Thyroid gland (tissue), 4 donors: ENCODE measurements around the gene LOXL1. TPM values are rescaled to one million over a fixed set of nuclear protein-coding genes. Genes with fewer than 3 reads are reported as not detected.

Experiments used
- DNase-seq, 2 donors: peaks; one replicate each; pipeline ENCODE4 v3.0.0-alpha.2; 2019
- H3K27ac ChIP-seq, 3 donors: fragments of 200-600 bp; sonication (generic); 1 replicate in 2 of 3; 2 replicates in 1 of 3; pipeline ENCODE4 v1.5.1; 2016 to 2019; ENCODE audit warnings: mild to moderate bottlenecking in 1 of 3, moderate library complexity in 1 of 3
- H3K27me3 ChIP-seq: fragments of 200-600 bp; sonication (generic); one replicate; pipeline ENCODE4 v1.5.1; 2019
- H3K36me3 ChIP-seq, 2 donors: fragments of 200-600 bp; sonication (generic); one replicate each; pipeline ENCODE4 v1.5.1; 2016 to 2019
- H3K4me1 ChIP-seq, 2 donors: fragments of 200-600 bp; sonication (generic); one replicate each; pipeline ENCODE4 v1.5.1; 2017 to 2019
- H3K4me3 ChIP-seq, 3 donors: fragments of 200-600 bp; sonication (generic); replicated peaks in 1 of 3; 1 replicate in 2 of 3; 2 replicates in 1 of 3; pipeline ENCODE4 v1.5.1; 2016; ENCODE audit warnings: mild to moderate bottlenecking in 1 of 3
- H3K9me3 ChIP-seq: fragments of 200-600 bp; sonication (generic); one replicate; pipeline ENCODE4 v1.5.1; 2017
- POLR2A ChIP-seq, 2 donors: fragments of 450-650 bp; IDR thresholded peaks; one replicate each; pipeline ENCODE4 v1.6.1; 2017; ENCODE audit warnings: antibody characterized with exemption in 2 of 2, mild to moderate bottlenecking in 2 of 2, moderate library complexity in 1 of 2
- WGBS, 2 donors: methylation state at CpG; one replicate each; pipeline ENCODE4 v1.1.5; 2017; 5-methylcytosine and 5-hydroxymethylcytosine counted together
- intact Hi-C: fragments of 100-400 bp; cut with DNase I; formaldehyde crosslinking; loops from one replicate; pipeline ENCODE4 v1.15.1; 2023
- total RNA-seq, 4 donors: library from RNA; depleted of rRNA; stranded (reverse); fragments of >200 nt; gene quantifications; one replicate each; pipeline ENCODE4 v1.2.3, GENCODE V29; 2016
- TF ChIP-seq, protein P1 (sequence below), 6 experiments: fragments of 200-600 bp in 3 of 6; fragments of 450-650 bp in 3 of 6; sonication (generic) in 3 of 6; IDR thresholded peaks; one replicate each; pipeline ENCODE4 v1.5.1; 2016 to 2019; ENCODE audit warnings: antibody characterized with exemption in 6 of 6, mild to moderate bottlenecking in 2 of 6, inconsistent platforms in 1 of 6, moderate library complexity in 1 of 6

Gene LOXL1
- total RNA-seq, 4 donors from 2014 or later = 9.9 to 15.2 (median 12.0) TPM

DNA sequence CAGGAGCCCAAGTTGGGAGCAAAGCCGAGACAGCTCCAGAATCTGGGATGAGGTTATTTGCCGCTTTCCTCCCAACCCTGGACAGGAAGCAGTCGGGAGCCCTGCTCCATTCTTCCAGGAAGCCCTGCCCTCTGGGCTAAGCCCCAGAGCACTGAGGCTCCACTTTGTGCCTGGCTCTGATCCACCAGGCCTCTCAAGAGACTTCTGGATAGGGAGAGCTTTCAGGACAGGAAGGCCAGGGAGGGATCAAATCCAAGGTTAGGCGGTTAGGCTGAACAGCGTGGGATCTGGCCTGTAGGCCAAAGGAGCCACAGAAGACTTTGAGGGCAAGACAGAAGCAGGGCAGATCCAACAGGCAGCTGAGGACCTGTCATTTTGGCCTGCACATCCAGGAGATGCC, 65.0 kb downstream of the LOXL1 start:
- no peaks in the 10 kb centered on the region for H3K36me3 ChIP-seq
- peak overlapping the region; percentile 42 to 62 (median 58) for H3K4me3 ChIP-seq
- H3K27ac ChIP-seq = peak overlapping the region; percentile 68 to 85 (median 83)
- intact Hi-C loops = no loop called here
- H3K4me1 ChIP-seq = peaks cover 30 to 78% of the 10 kb centered on the region in 2 donors
- H3K9me3 ChIP-seq = no peaks in the 10 kb centered on the region
- TF ChIP-seq, protein P1, sequence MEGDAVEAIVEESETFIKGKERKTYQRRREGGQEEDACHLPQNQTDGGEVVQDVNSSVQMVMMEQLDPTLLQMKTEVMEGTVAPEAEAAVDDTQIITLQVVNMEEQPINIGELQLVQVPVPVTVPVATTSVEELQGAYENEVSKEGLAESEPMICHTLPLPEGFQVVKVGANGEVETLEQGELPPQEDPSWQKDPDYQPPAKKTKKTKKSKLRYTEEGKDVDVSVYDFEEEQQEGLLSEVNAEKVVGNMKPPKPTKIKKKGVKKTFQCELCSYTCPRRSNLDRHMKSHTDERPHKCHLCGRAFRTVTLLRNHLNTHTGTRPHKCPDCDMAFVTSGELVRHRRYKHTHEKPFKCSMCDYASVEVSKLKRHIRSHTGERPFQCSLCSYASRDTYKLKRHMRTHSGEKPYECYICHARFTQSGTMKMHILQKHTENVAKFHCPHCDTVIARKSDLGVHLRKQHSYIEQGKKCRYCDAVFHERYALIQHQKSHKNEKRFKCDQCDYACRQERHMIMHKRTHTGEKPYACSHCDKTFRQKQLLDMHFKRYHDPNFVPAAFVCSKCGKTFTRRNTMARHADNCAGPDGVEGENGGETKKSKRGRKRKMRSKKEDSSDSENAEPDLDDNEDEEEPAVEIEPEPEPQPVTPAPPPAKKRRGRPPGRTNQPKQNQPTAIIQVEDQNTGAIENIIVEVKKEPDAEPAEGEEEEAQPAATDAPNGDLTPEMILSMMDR (IDR thresholded peaks at IDR 0.05) = no peak
- no peak for TF ChIP-seq POLR2A (IDR thresholded peaks at IDR 0.05)
- no peaks in the 10 kb centered on the region for H3K27me3 ChIP-seq
- DNase-seq = peak; percentile 84 to 87
- 24 to 29% methylated on average over 5 of the region's 5 CpGs for WGBS, 2 donors

DNA sequence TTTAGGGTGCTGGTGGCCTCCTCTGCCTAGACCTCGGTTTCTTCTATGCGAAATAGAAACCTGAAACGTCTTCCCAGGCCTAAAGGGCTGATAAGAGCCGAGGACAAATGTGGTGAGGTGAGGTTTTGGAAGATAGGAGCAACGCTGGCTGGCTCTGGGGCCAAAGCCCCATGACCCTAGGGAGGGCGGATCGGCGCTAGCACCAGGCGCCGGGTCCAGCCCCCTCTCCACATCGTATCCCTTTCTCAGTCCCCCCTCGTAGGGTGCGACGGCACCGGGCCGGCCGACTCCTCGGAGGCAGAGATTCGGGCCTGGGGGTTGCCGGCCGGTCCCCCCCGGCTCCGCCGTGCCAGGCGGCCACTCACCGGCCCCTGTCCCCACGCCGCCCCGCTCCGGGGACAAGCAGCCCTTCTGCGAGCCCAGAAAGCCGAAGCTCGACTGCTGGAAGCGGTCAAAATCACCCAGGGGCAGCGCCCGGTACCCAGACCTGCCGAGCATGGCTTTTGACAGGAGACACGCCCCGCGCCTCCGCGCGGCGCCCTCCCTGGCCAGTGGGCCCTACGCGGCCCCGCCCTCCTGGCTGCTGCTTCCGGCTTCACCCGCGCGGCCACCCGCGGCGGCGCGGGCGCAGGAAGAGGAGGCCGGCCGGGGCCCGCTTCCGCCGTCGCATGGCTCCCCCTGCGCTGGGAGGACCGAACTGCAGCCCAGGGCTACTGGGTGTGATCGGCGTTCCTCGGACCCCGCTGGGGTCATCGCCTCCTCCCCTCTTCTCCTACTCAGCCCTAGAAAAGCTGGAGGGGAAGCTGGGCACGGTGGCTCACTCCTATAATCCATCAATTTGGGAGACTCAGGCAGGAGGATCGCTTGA, 65.7 kb downstream of the LOXL1 start, which contains the start of gene STOML1:
TSS of gene STOML1 (minus strand) at position 570 of the 868 bp plus-strand sequence. CDS start at position 498, 72 bp downstream.
- TF ChIP-seq, protein P1 (IDR thresholded peaks at IDR 0.05) = peak; percentile 62 to 99 (median 93)
- peak in 1 of 2 donors; percentile 73 for TF ChIP-seq POLR2A (IDR thresholded peaks at IDR 0.05)
- Histone ChIP-seq H3K4me1 (peaks cover 36 to 78% of the 10 kb centered on the region in 2 donors), H3K9me3 (no peaks in the 10 kb centered on the region), H3K36me3 (no peaks in the 10 kb centered on the region), H3K4me3 (peak within 1 kb of the TSS; percentile 42 to 62 (median 58)), H3K27me3 (no peaks in the 10 kb centered on the region), H3K27ac (peak within 1 kb of the TSS; percentile 68 to 85 (median 83))
- intact Hi-C loops = no loop called here
- peak; percentile 95 for DNase-seq
- 0 to 1% methylated on average over 11 to 32 of the region's 72 CpGs for WGBS, 2 donors

DNA sequence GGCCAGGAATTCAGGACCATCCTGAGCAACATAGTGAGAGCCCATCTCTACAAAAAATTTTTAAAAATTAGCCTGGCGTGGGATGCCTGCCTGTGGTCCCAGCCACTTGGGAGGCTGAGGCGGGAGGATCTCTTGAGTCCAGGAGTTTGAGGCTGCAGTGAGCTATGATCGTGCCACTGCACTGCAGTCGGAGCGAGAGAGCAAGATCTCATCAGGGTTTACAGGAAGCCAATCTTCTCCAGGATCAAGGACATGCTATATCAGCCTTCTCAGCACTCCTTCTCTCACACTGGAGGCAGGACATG, 66.3 kb downstream of the LOXL1 start:
- DNase-seq = no peak
- intact Hi-C loops = no loop called here
- Histone ChIP-seq H3K27me3 (no peaks in the 10 kb centered on the region), H3K9me3 (no peaks in the 10 kb centered on the region), H3K27ac (peak overlapping the region in 2 of 3 donors; percentile 83 to 85), H3K4me1 (peaks cover 41 to 78% of the 10 kb centered on the region in 2 donors), H3K36me3 (no peaks in the 10 kb centered on the region), H3K4me3 (peak overlapping the region in 1 of 3 donors; percentile 62)
- WGBS, 2 donors = 85 to 100% methylated on average over 1 to 5 of the region's 5 CpGs
- TF ChIP-seq POLR2A (IDR thresholded peaks at IDR 0.05) = no peak
- TF ChIP-seq, protein P1 (IDR thresholded peaks at IDR 0.05) = no peak

DNA sequence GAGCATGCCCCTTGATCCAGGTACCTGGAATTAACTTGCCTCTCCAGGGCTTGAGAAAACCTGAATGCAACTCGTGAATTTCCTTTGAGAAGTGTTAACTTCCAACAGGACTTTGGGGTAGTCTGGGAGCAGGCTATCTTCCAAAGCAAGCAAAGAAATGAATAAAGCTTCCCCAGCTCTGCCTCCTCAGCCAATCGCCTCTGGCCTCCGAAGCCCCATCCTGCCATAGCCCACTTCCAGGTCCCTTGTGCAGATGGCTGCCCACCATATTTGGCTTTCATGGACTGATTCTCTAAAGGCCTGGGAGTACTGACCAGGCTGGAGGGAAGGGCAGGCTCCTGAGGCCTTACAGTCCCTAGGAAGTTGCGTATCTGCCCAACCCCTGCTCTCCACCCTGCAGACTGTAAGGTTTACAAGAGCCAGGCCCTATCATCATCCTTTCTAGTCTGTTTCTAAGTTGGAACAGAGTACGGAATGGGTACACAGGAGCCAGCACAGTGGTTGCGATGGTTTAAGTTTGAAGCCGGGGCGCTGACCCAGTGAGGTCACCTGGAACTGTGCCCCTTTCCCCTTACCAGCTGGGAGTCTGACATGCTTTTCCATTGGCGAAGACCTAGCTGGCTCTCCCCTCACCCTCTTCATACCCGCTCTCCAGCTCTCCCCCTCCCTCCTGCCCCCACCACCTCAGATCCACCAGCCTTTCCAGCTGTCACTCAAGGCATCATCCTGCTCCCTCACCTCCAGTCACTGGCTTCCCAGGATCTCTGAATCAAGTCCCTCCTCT, 67.1 kb downstream of the LOXL1 start:
- Histone ChIP-seq H3K9me3 (no peaks in the 10 kb centered on the region), H3K36me3 (peaks cover 3 to 5% of the 10 kb centered on the region in 2 donors), H3K27me3 (no peaks in the 10 kb centered on the region), H3K4me3 (no peak overlapping the region), H3K4me1 (peaks cover 41 to 78% of the 10 kb centered on the region in 2 donors), H3K27ac (peak overlapping the region in 1 of 3 donors; percentile 94)
- no peak for TF ChIP-seq POLR2A (IDR thresholded peaks at IDR 0.05)
- TF ChIP-seq, protein P1 (IDR thresholded peaks at IDR 0.05) = no peak
- 94% methylated on average over 10 of the region's 10 CpGs for WGBS, 2 donors
- no peak for DNase-seq
- intact Hi-C loops = no loop called here
